ENCODE results near the gene DPP4. TPM values are rescaled to one million over a fixed set of nuclear protein-coding genes. Genes with fewer than 3 reads are reported as not detected.

The DPP4 gene
- total and polyA plus RNA-seq, 2 experiments from 2014 or later = 1.5 to 2.8 TPM

DNA sequence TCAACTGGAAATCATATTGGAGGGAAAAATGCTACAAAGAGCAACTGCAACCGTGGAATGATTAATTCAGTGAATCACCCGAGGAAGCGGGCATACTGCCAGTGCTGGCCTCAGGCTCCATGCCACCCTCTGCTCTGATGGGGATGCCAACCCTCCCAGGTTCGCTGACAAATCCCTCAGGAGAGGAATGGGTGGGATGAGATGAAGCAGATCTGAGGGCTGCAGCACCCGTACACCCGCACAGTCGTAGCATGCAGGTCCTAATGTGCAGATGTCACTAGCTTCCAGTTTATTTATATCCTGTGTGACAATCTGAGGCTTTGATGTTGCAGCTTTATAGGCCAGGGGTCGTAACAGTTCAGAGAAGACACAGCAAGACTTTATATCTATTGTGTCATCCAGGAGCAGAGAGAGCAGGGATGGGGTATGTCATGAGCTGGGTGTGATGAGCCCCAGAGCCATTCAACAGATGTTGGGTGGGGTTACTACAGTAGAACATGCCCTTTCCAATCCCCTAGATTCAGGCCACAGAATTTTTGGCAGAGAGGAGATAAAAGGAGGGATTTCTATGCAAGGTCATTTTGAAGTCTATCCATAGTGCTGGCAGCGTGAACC, 44.6 kb downstream of the DPP4 start:
- Histone ChIP-seq H3K4me1 (ENCODE audit: insufficient read depth) (peaks cover 7% of the 10 kb centered on the region; the same call in 1 of the 2 replicates), H3K36me3 (ENCODE audit: insufficient read depth) (no peaks in the 10 kb centered on the region), H3K4me2 (no peak overlapping the region), H3K27me3 (ENCODE audit: insufficient read depth) (no peaks in the 10 kb centered on the region), H2AFZ (no peak overlapping the region), H3K9me2 (ENCODE audit: insufficient read depth) (no peaks in the 10 kb centered on the region), H4K20me1 (replicated peaks; ENCODE audit: insufficient read depth) (no peaks in the 10 kb centered on the region), H3K4me3 (no peak overlapping the region), H3K27ac (ENCODE audit: low read depth) (no peak overlapping the region), H3F3A (replicated peaks; ENCODE audit: low read depth) (no peaks in the 10 kb centered on the region), H3K79me2 (replicated peaks; ENCODE audit: insufficient read depth) (no peaks in the 10 kb centered on the region)
- Mint-ChIP-seq H3K36me3 (ENCODE audit: low read depth) (0 out of 3 replicates have a peak, but pooled peaks cover 3% of the 10 kb centered on the region), H3K4me1 (peaks cover 14% of the 10 kb centered on the region), H3K9me3 (no peaks in the 10 kb centered on the region; the same call in 2 of the 3 replicates), H3K27me3 (ENCODE audit: insufficient read depth, low read depth, poor library complexity) (peaks cover 4% of the 10 kb centered on the region), H3K27ac (no peak overlapping the region; the same call in 1 of the 2 replicates), H3K4me3 (no peak overlapping the region)
- no peak for TF ChIP-seq ZNF462 (CRISPR knock-in tag; IDR thresholded peaks at IDR 0.05)
- no peak for TF ChIP-seq POLR2AphosphoS5 (IDR thresholded peaks at IDR 0.05; ENCODE audit: low read depth)
- no peak for TF ChIP-seq CREB1 (CRISPR knock-in tag; IDR thresholded peaks at IDR 0.05; ENCODE audit: low read depth)
- no peak for TF ChIP-seq EZH2phosphoT487 (IDR thresholded peaks at IDR 0.05; ENCODE audit: unreplicated experiment)
- TF ChIP-seq, protein P1, sequence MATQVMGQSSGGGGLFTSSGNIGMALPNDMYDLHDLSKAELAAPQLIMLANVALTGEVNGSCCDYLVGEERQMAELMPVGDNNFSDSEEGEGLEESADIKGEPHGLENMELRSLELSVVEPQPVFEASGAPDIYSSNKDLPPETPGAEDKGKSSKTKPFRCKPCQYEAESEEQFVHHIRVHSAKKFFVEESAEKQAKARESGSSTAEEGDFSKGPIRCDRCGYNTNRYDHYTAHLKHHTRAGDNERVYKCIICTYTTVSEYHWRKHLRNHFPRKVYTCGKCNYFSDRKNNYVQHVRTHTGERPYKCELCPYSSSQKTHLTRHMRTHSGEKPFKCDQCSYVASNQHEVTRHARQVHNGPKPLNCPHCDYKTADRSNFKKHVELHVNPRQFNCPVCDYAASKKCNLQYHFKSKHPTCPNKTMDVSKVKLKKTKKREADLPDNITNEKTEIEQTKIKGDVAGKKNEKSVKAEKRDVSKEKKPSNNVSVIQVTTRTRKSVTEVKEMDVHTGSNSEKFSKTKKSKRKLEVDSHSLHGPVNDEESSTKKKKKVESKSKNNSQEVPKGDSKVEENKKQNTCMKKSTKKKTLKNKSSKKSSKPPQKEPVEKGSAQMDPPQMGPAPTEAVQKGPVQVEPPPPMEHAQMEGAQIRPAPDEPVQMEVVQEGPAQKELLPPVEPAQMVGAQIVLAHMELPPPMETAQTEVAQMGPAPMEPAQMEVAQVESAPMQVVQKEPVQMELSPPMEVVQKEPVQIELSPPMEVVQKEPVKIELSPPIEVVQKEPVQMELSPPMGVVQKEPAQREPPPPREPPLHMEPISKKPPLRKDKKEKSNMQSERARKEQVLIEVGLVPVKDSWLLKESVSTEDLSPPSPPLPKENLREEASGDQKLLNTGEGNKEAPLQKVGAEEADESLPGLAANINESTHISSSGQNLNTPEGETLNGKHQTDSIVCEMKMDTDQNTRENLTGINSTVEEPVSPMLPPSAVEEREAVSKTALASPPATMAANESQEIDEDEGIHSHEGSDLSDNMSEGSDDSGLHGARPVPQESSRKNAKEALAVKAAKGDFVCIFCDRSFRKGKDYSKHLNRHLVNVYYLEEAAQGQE (IDR thresholded peaks at IDR 0.05; ENCODE audit: unreplicated experiment) = no peak
- no peak for TF ChIP-seq ZNF114 (CRISPR knock-in tag; IDR thresholded peaks at IDR 0.05)
- no peak for TF ChIP-seq STAT1 (IDR thresholded peaks at IDR 0.05; ENCODE audit: unreplicated experiment)
- TF ChIP-seq CTCF (conservative IDR thresholded peaks at IDR 0.05; ENCODE audit: low read depth in 2 of 2) = no peak
- TF ChIP-seq ZNF331 (CRISPR knock-in tag; IDR thresholded peaks at IDR 0.05; ENCODE audit: low read depth) = no peak
- no peak for TF ChIP-seq ETS1 (IDR thresholded peaks at IDR 0.05)
- no peak for TF ChIP-seq EZH2 (IDR thresholded peaks at IDR 0.05; ENCODE audit: low read depth, unreplicated experiment)
- no peak for TF ChIP-seq JUNB (IDR thresholded peaks at IDR 0.05; ENCODE audit: unreplicated experiment)
- TF ChIP-seq NANOG (IDR thresholded peaks at IDR 0.05; ENCODE audit: borderline replicate concordance) = no peak
- ATAC-seq = no peak
- no peak for DNase-seq (ENCODE audit: low spot score)

Data from GM23338 (cell line).